CD4-positive, alpha-beta T cell treated with Interleukin-21 for 1 hour (primary cell): ENCODE data around the gene ECM2.

Experiments used
- DNase-seq: peaks from one replicate; pipeline ENCODE4 v3.0.0-alpha.2; 2020

The ECM2 gene

DNA sequence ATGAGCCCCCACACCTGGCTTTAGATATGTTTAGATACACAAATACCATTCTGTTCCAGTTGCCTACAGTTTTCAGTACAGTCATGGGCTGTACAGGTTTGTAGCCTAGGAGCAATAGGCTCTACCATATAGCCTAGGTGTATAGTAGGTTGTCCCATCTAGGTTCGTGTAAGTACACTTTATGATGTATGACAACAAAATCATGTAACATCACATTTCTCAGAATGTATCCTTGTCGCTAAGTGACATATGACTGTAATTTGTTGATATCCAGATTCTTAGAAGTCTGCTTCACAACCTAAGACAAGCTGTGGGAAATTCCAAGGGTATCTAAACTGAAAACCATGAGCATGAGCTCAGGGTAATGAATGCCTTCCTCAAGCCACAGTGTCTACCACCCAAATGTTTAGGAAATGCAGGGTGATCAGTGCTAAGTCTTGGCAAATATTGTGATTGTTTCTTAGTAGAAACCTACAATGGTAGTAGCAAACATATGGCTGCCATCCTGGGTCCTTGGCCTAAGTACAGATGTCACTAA is 8.4 kb downstream of the ECM2 start:
- DNase-seq, result no peak

DNA sequence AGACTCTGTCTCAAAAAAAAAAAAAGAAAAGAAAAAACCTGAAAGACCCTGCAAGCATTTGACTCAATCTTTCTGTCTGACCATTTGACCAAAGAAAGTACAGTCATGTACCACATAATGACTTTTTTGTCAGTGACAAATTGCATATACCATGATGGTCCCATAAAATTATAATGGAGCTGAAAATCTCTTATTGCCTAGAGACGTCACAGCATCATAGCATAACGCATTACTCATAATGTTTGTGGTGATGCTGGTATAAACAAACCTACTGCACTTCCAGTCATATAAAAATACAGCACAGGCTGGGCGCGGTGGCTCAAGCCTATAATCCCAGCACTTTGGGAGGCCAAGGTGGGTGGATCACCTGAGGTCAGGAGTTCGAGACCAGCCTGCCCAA is 10.5 kb downstream of the ECM2 start:
- DNase-seq, result no peak

DNA sequence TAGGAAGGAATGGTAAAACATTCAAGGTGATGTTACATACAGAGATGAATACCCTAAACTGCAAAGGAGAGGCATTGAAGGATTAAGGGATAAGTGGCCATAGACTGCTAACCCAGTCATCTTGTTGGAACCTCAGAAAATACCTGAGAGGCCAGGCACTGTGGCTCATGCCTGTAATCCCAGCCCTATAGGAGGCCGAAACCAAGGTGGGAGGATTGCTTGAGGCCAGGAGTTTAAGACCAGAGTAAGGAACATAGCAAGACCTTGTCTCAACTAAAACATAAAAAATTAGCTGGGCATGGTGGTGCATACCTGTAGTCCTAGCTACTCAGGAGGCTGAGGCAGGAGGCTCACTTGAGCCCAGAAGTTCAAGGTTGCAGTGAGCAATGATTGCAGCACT is 10.9 kb downstream of the ECM2 start:
- no peak for DNase-seq

DNA sequence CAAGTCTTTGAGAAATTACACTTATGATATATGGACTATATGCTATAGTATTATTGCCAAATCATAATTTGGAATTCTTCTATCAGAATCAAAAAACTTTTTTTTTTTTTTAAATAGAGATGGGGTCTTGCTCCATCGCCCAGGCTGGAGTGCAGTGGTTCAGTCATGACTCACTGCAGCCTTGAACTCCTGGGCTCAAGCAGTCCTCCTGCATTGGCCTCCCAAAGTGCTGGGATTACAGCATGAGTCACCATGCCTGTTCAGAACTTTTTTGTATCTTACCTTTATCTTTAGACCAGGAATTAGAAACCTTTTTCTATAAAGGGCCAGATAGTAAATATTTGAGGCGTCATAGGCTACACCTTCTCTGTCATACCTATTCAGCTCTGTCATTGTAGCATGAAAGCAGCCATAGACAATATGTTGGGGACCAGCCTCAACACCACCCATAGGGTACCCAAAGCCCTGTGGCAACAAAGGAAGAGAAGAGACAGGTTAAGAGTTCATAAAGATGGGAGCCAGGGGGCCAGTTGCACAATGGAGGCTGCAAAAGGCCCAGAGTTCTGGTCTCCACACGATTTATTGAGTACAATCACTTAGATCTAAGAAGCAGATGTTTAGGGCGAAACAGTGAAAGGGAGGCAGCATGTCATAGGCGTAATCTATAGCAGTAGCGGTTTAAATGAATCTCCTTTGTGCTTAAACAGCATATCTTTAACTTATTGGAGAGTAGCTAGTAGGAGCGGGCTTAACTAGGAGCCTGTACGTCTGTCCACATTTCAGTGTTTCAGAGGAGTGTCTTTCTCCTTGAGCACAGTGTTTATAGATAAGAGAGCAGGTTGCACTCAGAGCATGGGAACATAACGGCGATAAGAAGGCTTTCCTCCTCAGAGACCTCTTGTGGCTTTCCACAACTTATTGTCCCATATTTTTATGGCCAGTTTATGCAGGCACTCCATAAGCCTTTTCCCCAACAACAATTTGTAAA is 12.5 kb downstream of the ECM2 start:
- DNase-seq, result no peak

DNA sequence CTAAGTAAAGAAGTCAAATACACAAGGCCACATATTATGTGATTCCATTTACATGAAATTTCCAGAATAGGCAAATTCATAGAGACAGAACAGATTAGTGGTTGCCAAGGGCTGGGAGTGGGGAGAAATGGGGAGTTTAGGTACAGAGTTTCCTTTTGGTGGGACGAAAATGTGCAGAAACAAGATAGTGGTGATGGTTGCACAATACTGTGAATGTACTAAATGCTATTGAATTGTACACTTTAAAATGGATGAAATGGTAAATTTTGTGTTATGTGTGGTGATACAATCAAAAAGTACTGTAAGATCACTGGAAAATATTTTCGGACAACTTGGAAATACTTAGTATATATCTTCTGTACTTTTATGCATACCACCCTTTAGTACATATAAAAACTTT is 15.0 kb downstream of the ECM2 start:
- no peak for DNase-seq

DNA sequence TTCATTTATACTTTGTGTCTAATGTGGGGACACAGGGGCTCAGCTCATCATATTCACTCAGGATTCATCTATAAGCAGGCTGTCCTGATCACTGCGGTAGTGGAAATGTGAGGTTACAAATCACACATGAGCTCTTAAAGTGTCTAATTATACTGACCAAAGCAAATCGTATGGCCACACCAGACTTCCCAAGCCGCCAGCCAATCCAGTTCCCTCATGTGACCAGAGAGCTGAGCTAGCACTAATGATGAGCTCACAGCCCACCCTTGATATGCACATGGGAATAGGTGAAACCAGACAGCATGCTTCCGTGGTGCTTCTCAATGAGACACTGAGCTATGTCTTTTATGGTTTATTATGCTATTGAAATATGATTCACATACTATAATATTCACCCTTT is 17.6 kb downstream of the ECM2 start:
- DNase-seq, result no peak

DNA sequence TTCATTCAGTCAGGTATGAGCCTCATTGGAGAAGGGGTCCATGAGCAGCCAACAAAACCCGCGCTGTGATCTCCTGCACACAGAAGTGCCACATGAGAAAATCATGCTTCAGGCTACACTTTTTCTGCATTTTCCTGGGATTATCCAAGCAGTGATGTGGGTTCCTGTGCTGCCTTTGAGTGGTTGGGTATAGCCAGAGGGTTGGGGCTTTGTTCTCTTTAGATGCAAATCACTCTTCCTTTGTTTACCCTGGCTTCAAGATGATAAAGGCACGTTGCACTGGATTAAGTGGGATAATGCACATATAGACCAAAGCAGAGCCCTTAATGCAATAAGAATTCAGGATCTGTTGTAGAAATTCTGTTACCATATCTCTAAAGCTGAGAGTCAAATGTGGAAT is 18.7 kb downstream of the ECM2 start:
- no peak for DNase-seq

DNA sequence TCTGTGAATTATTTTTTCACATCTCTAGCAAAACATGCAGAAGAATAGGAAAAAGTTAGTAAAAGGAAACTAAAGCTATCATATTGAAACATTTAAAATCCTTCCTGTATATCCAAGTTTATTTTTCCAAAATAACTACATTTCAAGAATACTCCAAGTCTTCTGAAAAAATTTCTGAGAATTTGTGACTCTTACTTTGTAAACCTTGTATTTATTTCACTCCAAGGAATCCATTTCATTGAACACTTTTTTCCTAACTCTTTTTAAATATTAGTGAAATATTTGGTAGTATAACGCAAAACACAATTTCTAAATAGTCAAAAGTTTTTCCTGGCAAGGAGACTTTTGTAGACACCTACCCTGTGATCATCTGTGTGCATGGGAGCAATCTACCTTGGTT is 19.3 kb downstream of the ECM2 start:
- DNase-seq, result no peak

DNA sequence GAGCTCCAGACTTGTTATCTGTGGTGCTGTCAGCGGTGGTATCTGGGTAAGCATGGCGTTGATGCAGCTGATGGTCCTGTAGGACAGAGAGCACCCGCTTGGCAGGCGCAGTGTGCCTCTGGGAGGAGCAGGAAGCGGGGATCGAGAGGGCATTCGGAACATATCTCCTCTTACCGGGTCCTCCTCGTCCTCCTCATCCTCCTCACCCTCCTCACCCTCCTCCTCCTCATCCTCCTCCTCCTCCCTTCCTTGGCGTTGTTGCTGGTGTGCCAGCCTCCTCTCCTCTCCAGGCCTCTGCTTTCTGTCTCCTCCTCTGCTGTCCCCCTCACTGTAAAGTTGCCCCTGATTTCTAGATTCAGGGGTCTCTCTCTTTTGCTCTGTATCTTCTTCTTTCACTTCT is 21.2 kb downstream of the ECM2 start:
- DNase-seq, result no peak

DNA sequence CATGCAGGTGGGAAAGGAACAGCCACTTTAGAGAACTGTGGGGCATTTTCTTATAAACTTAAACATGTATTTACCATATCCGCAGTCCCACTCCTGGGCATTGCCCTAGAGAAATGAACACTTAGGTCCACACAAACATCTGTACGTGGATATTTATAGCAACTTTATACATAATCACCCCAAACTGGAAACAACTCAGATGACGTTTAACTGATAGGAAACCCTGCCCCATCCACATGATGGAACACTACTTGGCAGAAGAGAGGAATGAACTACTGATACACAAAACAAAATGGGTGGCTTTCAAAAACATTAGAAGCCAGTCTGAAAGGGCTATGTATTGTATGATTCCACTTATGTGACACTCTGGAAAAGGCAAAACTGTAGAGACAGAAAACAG is 22.4 kb downstream of the ECM2 start:
- no peak for DNase-seq

DNA sequence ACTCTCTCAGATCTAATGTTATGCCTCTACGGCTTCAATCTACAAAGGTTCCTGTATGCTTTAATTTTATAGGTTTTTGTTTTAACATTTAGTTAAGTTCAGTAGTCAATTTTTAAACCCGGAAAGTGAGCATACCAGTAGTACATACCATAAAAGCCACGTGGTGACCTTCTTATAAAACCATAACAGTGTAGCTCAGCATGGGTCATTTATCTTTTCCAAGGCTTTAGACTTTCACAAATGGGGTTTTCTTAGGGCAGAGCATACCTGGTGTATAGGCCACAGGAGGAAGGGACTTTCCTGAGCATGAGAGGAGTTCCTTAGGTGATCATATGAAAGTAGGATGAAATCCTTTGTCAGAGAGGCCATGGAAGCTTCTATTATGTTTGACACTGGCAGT is 23.2 kb downstream of the ECM2 start:
- no peak for DNase-seq

DNA sequence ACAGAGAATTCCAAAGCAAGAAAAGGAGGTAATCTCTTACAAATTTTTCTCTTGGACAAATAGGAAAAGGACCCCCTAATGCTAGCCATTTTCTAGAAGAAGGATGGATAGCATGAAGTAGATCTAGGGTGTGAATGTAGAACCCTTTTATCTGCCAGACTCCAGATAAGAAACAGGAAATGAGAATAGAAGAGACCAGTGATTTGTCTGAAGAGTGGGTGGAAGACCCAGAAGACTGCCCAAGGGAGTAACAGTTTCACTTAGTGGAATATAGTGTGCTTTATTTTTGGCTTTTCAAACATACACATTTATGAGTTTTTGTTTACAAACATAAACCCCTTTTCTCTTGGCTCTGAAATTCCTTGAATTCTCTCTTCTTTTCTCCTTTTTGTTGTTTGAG is 25.0 kb downstream of the ECM2 start:
- DNase-seq, result no peak

DNA sequence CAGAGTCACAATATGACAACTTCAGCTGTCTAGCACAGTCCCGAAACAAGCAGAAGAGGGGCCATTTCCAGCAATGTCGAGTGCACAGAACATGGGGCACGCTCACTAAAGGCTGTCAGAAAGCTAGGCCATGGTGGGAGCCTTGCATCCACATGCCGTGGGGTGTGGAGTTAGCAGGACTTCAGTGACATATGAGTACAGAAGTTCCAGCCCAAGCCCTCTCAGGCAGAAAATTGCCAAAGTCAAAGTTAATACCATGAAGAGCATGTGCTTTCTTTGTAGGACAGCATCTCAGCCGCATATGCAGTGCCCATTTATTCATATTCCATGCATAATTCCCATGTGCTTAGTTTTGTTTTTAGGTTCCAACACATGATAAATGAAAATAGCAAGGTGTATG is 26.7 kb downstream of the ECM2 start:
- no peak for DNase-seq

DNA sequence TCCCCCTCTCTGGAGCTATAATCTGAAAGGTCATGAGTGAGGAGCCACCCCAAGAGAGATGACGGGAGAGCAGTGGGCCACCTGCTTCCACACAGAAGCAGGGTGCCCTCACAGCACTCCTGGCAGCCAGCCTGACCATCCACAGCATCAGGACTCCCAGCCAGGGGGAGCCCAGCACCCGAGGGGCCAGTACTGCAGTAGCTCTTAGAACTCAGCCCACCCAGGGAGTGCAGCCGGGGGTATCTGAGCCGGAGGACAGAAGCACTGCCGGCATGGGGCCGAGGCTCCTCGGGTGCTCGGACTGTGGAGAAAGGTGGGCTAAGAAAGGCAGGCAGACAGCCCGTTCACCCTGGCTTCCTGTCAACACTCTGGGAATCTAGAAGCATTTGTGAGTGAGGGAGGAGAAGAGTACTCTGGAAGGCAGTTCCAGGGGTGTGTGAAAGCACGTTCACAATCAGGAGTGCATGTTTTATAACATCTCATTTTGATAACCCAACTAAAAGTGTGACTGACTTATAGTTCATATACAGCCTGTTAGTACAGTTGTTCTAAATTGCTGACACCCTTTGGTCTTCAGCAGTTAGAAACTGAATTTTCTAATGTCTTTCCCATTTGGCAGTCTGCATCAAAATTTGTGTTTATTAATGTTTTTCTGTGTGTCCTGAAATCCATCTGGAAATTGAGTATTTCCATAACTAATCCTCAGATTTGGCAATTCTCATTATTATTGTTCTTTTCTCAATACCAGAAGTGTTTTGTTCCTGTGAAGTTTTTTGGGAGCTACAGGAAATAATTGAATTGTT is 27.6 kb downstream of the ECM2 start:
- DNase-seq, result no peak

DNA sequence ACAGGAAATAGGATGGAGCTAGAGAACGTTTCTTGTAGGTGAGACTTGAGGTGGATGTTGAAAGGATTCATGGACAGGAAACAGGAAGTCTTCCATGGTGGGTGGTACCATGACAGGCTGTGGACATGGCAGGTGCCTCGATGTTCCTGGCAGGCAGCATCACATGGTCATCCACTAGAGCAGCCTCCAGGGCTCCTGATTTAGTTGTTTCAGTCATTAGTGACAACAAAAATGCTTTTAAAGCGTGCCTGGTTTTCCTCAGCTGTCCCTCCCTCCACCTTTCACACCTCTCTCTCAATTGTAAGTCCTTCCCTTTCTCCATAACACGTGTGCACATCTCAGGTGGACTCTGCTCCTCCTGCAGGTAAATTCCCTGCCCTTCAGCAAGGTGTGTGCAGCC is 28.3 kb downstream of the ECM2 start:
- DNase-seq, result no peak

DNA sequence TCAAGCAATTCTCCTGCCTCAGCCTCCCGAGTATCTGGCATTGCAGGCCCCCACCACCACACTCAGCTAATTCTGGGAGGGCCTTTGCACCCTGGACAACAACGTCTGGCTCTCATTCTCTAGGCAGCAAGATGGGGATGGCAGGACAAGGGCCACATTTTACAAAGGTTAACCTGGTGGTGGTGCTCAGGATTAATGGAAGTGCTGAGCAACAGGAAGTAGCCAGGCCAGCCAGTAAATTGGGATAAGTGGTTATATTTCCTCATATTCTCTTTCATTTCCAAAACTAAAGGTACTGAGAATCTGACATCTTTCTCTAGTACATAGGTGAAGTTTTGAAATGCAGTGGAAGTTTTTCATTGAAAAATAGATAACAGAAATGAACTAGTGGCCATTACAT is 28.8 kb downstream of the ECM2 start:
- no peak for DNase-seq

DNA sequence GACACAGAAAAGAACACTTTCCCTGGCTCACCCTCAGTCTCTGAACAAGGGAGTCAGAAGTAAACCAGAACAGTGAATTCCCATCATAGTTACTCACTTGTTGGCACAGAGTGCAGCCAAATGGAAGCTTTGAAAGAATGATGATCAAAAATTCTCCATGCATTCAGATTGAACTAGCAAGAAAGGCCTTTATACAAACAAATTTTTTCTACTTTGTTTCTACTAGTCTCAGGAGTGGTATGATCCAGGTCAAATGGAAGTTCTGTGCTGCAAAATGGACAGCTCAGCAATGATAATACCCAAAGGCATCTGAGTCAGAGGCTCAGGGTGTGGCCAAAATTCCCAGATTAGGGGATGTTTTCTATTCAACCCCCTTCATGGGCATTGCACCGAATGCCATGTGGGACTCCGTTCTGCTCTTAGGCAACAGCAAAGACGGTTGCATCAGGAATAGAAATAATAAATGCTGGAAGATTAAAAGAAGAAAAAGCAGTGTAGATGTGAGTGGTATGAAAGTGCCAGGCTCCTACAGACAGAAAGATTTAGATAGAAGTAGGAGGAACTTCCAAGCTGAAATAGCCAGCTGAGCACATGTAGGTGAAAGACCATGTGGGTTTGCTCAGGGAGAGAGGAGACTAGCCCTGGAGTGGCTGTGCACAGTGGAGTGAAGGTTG is 29.5 kb downstream of the ECM2 start:
- DNase-seq, result no peak

DNA sequence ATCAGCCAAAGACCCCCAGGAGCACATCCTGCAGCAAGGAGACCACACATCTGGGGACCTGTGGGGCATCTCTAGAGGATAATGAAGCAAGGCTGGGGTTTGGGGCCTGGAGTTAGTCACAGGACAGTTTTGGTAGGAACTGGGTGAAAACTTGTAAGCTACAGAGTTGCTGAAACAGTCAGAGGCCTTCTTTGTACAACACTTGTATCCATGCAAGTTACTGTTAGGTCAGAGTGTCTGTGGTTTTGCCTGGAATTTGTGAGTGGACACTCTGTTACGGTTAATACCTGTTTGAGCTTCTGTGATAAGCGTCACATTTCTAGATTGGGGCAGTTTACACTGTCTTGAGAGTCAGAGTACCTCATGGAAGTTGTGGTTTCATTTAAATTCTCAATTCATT is 30.9 kb downstream of the ECM2 start:
- DNase-seq, result no peak

DNA sequence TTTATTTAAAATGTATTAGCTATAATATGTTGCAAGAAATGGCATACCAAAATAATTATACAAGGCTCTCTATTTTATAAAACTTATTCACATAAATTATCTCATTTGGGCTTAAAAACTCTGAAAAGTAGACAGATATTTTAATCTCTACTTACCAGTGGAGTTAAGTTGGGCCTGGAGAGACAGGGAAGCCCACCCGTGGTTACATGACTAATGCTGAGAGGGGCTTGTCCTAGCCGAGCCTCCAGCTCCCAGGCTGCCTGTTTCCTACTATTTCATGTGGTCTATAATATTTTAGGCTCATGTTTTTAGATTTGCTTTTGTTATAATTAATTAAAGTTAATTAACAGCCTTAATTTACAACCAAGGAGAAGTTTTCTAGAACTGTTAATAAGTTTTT is 32.6 kb downstream of the ECM2 start:
- DNase-seq, result no peak

DNA sequence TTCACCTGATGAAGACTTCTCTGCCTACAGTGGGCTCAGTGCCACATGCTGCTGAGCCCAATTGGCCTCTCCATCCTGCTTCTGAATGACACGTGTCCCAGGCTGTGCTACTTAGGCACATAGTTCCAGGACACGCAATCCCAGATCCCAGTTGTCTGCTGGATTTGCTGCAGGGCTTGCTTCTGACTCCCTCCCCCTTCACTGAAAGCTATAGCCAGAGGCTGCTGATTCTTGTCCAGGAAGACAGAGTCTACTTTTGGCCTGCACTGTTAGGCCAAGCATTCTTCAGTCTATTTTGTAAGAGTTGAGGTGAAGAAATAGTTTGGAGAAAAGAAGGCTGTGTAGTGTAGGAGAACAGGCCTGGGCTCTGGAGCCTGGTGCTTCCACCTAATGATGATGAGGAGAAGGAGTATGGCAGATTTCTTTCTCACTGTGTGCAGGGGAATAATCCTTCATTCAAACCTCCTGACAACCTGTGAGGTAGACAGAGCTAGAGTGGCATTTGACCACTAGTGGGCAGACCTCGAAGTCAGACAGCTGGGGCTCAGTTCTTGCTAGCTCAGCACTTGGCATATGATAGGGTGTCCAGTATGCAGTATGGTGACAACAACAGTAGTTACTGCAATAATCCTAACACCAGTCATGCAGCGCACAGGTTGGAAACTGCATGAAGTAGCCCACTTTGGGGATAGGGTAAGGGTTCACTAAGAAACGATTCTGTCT is 34.0 kb downstream of the ECM2 start:
- DNase-seq, result peak; percentile 2

DNA sequence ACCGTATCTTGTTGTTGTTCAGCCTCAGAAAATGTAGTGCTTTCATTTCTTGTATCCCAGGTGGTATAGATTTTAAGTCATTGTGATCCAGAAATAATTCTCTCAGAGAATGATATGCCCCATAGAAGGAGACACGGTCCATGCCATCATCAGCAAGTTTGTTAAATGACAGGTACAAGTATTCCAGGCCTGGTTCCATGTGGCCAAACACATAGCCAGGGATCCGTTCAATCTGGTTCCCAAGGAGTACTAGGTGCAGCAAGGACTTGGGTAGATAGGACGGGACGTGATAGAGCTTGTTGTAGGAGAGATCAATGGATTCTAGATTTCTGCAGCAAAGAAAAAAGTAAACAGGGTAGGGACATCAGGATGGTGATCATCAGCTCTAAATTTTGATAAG is 35.1 kb downstream of the ECM2 start:
- no peak for DNase-seq

DNA sequence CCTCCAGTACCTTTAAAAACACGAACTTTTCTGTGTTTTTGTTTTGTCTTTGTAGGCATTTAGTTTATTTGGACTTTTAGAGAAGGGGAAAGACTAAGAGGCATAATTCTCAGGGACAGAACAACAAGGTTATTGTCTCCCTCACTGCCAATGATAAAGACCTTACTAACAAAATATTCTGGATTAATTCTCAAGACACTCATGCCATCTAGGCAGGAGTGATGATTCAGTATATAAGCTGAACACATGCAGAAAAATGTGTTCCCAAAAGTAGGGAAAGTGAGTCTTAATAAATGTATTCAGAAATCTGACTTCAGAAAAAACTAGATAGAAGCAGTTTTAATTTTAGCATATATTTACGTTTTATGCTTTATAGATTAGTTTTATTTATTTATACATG is 36.1 kb downstream of the ECM2 start:
- DNase-seq, result no peak
